Neural crest cell (in vitro differentiated cells): ENCODE measurements around the gene LGR5. TPM values are rescaled to one million over a fixed set of nuclear protein-coding genes. Genes with fewer than 3 reads are reported as not detected.

Source experiments
- DNase-seq: peaks from one replicate; pipeline ENCODE4 v3.0.0; 2021; ENCODE audit warnings: low read depth, mixed read lengths, low spot score
- H3K27ac Mint-ChIP-seq: one replicate; pipeline ENCODE4 v1.8.0; 2021; ENCODE audit warnings: mild to moderate bottlenecking, mixed read lengths; ENCODE audit not compliant: unreplicated experiment
- H3K27me3 Mint-ChIP-seq: 2 replicates; pipeline ENCODE4 v1.8.0; 2021; ENCODE audit warnings: low read depth, mild to moderate bottlenecking, mixed read lengths
- H3K36me3 Mint-ChIP-seq: 2 replicates; pipeline ENCODE4 v1.8.0; 2021; ENCODE audit warnings: low read depth, mild to moderate bottlenecking, mixed read lengths
- H3K4me1 Mint-ChIP-seq: 2 replicates; pipeline ENCODE4 v1.8.0; 2021; ENCODE audit warnings: mixed read lengths
- H3K4me3 Mint-ChIP-seq: one replicate; pipeline ENCODE4 v1.8.0; 2021; ENCODE audit warnings: mild to moderate bottlenecking, mixed read lengths
- H3K9me3 Mint-ChIP-seq: 2 replicates; pipeline ENCODE4 v1.8.0; 2021; ENCODE audit warnings: mixed read lengths
- total RNA-seq: library from RNA; stranded (reverse); gene quantifications from 2 replicates; pipeline ENCODE4 v1.2.1, GENCODE V29; 2021
- TF ChIP-seq, protein P1 (sequence below): fragments of 200-600 bp; sonication (generic); conservative IDR thresholded peaks from 2 replicates; pipeline ENCODE4 v1.5.0; 2021; ENCODE audit warnings: antibody characterized with exemption, mild to moderate bottlenecking

The LGR5 gene
- total RNA-seq, 1 donor from 2014 or later = 10.3 TPM

DNA sequence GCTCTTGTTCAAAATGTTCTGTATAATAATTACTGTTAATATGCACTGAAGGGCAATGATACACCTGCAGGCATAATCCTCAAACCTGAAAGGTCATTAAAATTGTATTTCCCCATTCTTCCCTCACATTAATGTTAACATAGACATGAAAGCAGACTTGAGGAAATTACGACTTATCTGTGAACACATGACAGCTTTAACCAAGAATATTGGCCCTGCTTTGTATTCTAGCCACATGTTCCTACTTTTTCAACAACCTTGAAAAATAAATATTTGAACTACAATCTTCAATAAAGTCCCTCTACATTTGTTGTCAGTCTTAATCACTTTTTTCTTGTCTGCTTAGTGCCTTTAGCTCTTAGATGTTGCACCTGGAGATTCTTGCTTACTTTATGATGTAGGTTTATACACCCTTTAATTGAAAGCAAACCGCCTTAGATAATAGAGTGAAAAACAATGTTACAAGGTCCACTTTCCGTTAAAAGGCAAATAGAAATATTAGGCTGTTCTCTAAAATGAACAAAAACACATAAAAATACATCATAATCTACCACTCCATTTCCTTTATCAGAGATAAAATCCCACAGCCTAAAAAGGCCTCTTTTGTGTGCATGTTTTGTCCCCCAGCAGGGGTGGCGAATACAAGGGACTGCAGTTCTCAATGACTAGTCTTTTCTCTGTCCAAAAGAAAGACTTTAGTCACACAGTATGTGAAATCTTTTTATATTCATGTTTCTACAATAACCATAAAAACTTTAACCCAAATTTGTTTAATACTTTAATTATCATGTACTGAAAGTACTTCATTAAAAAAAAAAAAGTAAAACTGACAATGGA is 168.1 kb downstream of the LGR5 start:
- Mint-ChIP-seq H3K4me1 (peaks cover 23% of the 10 kb centered on the region), H3K4me3 (no peak overlapping the region), H3K27me3 (no peaks in the 10 kb centered on the region), H3K9me3 (no peaks in the 10 kb centered on the region), H3K27ac (peak overlapping the region; percentile 0), H3K36me3 (peaks cover 23% of the 10 kb centered on the region)
- no peak for DNase-seq
- TF ChIP-seq, protein P1, sequence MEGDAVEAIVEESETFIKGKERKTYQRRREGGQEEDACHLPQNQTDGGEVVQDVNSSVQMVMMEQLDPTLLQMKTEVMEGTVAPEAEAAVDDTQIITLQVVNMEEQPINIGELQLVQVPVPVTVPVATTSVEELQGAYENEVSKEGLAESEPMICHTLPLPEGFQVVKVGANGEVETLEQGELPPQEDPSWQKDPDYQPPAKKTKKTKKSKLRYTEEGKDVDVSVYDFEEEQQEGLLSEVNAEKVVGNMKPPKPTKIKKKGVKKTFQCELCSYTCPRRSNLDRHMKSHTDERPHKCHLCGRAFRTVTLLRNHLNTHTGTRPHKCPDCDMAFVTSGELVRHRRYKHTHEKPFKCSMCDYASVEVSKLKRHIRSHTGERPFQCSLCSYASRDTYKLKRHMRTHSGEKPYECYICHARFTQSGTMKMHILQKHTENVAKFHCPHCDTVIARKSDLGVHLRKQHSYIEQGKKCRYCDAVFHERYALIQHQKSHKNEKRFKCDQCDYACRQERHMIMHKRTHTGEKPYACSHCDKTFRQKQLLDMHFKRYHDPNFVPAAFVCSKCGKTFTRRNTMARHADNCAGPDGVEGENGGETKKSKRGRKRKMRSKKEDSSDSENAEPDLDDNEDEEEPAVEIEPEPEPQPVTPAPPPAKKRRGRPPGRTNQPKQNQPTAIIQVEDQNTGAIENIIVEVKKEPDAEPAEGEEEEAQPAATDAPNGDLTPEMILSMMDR = no peak

DNA sequence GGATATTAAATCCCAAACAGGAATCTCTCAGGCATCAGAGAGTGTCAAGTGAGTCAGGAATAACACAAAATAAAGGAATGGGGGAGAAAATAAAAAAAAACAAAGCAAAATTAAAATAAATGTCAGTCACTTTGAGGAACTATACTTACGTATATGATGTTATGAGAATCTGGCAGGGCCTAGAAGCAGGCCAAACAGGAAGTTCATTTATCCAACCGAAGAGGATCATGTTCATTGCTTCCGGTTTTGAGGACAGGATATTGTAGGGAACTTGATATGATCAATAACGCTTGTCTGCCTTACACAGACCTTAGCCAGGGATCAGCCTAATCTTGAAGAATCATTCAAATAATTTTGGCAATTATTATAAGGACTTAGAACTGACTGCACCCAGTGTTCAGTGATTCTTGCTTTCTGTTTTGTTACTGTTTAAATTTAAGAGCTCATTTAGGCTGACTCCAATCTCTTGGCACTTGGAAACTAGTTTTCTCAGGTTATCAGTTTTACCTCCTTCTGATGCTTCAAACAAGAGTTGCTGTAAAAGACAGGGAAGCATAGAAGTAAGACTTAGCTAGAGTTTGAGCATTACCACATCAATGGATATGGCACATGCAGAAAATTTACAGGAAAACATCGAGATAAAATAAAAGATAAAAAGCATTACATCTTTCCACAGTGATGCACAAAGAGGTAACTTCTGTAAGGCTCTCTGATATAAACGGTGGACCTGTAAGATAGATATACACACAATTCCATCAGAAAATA is 170.6 kb downstream of the LGR5 start:
- no peak overlapping the region for H3K4me3 Mint-ChIP-seq
- TF ChIP-seq, protein P1 = no peak
- peaks cover 18% of the 10 kb centered on the region for H3K4me1 Mint-ChIP-seq
- H3K9me3 Mint-ChIP-seq = no peaks in the 10 kb centered on the region
- peaks cover 27% of the 10 kb centered on the region for H3K36me3 Mint-ChIP-seq
- peak overlapping the region; percentile 12 for H3K27ac Mint-ChIP-seq
- no peaks in the 10 kb centered on the region for H3K27me3 Mint-ChIP-seq
- DNase-seq = no peak

GRCh38 chr12:71621938-71622337 is 182.3 kb downstream of the LGR5 start:
- no peak for DNase-seq
- H3K4me3 Mint-ChIP-seq = no peak overlapping the region
- H3K36me3 Mint-ChIP-seq = peaks cover 19% of the 10 kb centered on the region
- H3K27ac Mint-ChIP-seq = no peak overlapping the region
- H3K9me3 Mint-ChIP-seq = no peaks in the 10 kb centered on the region
- H3K4me1 Mint-ChIP-seq = no peaks in the 10 kb centered on the region
- TF ChIP-seq, protein P1 = no peak
- H3K27me3 Mint-ChIP-seq = no peaks in the 10 kb centered on the region

GRCh38 chr12:71625476-71625875 is 185.9 kb downstream of the LGR5 start:
- Mint-ChIP-seq H3K9me3 (no peaks in the 10 kb centered on the region), H3K36me3 (peaks cover 23% of the 10 kb centered on the region), H3K27ac (no peak overlapping the region), H3K27me3 (no peaks in the 10 kb centered on the region), H3K4me3 (no peak overlapping the region), H3K4me1 (no peaks in the 10 kb centered on the region)
- no peak for DNase-seq
- TF ChIP-seq, protein P1 = no peak

GRCh38 chr12:71626098-71626497 is 186.5 kb downstream of the LGR5 start:
- H3K4me1 Mint-ChIP-seq = no peaks in the 10 kb centered on the region
- no peak overlapping the region for H3K27ac Mint-ChIP-seq
- H3K9me3 Mint-ChIP-seq = no peaks in the 10 kb centered on the region
- H3K36me3 Mint-ChIP-seq = peaks cover 23% of the 10 kb centered on the region
- DNase-seq = no peak
- no peaks in the 10 kb centered on the region for H3K27me3 Mint-ChIP-seq
- no peak overlapping the region for H3K4me3 Mint-ChIP-seq
- TF ChIP-seq, protein P1 = no peak
